T-helper 2 cell treated with Interferon-gamma antibody and Interleukin-4, amounts not matched to agents 100 ng/mL and 5 ng/mL, for 36 hours (primary cell): Measurements from ENCODE around the gene TBC1D20. TPM values are rescaled to one million over a fixed set of nuclear protein-coding genes. Genes with fewer than 3 reads are reported as not detected.
"Not testable (repeated sequence)": the region's sequence is repeated elsewhere in the genome, so short reads cannot be mapped to it uniquely, and the experiment has no call there.

Experiments
- intact Hi-C: fragments of 100-400 bp; cut with micrococcal nuclease; formaldehyde crosslinking; loops from one replicate; pipeline ENCODE4 v1.15.1; 2023
- total RNA-seq: library from RNA; stranded (reverse); gene quantifications from 2 replicates; pipeline ENCODE4 v1.2.3, GENCODE V29; 2022

Gene TBC1D20
- total RNA-seq, 1 donor from 2014 or later = 32.2 TPM

DNA sequence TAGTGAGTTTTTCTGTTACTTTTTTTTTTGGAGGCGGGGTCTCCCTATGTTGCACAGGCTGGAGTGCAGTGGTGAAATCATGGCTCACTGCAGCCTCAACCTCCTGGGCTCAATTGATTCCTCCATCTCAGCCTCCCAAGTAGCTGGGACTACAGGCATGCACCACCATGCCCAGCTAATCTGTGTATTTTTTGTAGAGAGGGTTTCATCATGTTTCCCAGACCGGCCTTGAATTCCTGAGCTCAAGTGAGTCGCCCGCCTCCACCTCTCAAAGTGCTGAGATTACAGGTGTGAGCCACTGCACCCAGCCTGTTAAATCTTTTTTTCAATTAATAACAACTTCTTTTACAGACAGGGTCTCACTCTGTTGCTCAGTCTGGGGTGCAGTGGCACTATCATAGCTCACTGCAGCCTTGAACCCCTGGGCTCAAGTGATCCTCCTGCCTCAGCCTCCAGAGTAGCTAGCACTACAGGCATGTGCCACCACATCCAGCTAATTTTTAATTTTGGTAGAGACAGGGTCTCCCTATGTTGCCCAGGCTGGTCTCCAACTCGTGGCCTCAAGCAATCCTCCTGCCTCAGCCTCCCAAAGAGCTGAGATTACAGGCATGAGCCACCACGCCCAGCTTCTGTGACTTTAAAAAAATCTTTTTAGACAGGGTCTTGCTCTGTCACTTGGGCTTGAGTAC, 14.4 kb upstream of the TBC1D20 start:
- intact Hi-C loops = not testable (repeated sequence)

DNA sequence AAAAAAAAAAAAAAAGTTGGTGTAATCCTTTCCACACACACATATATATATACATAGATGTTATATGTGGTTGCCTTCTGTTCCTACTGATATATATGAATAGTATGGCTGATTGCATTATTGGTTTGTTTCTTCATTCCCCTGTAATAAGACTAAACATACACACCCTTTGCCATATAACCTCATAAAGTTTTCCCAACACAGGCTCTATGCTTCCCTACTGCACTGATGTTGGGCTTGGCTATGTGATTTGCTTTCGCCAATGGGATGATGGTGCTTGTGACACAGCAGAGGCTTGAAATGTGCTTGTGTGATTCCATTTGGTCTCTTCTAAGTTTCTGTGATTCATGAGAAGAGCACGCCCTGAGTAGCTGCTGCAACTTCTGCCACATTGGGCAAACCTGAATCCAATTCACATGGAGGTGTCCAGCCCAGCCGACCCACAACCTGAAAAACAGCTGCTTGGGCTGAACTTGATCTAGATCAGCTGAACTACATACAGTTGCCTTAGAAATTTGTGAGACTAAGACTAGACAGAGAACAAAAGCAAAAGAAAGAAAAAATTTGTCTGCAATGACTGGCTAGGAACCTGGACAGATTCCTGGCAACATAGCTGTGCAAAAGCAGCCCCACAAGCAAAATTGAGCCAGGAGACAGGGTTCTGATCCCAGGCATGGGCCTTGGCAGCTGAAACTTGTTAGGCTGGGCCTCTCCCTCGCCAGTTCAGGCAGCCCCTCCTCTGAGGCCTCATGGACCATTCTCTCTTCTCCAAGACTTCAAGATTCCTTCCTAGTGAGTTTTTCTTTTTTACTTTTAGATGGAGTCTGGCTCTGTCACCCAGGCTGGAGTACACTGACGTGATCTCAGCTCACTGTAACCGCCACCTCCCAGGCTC, 13.4 kb upstream of the TBC1D20 start:
- intact Hi-C loops = no loop called here

GRCh38 chr20:474581-474980, 12.2 kb upstream of the TBC1D20 start:
- intact Hi-C loops = no loop called here

DNA sequence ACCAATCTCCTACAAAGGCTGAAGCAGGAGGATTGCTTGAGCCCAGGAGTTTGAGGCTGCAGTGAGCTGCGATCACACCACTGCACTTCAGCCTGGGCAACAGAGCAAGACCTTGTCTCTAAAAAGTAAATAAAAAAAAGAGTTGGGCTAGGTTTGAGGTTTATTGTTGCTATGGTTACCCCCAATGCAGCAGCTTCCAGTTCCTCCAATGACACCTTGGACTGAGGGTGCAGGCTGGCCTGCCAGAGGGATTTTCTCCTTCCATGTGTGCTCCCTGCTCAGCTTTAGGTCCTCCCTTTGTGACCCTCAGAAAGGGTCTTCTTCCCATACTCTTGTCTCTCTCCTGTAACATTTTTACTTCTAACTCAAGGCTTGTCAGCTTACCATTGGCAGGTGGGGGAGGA, 10.6 kb upstream of the TBC1D20 start:
- intact Hi-C loops = no loop called here

- intact Hi-C loops = no loop called here
Observed at GRCh38 chr20:472137-472846, 10.0 kb upstream of the TBC1D20 start.

- intact Hi-C loops = no loop called here
Observed at GRCh38 chr20:469746-470490, 7.6 kb upstream of the TBC1D20 start.

DNA sequence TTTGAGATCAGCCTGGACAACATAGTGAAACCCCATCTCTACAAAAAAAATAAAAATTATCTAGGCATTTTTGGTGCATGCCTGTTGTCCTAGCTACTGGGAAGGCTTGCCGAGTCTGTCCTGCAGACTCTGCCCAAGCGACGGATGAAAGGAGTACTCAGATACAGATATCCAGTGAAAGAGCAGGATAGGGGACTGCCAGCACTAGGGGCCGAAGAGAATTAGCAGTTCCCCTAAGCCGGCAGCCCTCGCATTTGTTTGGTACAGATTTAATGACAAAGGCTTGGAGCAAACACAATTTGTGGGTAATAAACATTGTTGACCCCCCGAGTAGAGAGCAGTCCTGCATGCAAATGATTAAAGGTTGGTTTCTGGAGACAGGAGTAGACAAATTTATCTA, 5.4 kb upstream of the TBC1D20 start:
- intact Hi-C loops = no loop called here

GRCh38 chr20:461254-462198, 807 bp downstream of the TBC1D20 start:
- intact Hi-C loops = loop anchor here (1.0 to 5.0 kb wide), 6 partner anchors 17 to 163 kb away; partner anchors contain the start of genes RBCK1 and SOX12

- intact Hi-C loops = loop anchor here (5.0 kb wide), 1 partner anchor 108 kb away; no protein-coding TSS in a partner anchor
Observed at GRCh38 chr20:460707-461106, 1.6 kb downstream of the TBC1D20 start.

DNA sequence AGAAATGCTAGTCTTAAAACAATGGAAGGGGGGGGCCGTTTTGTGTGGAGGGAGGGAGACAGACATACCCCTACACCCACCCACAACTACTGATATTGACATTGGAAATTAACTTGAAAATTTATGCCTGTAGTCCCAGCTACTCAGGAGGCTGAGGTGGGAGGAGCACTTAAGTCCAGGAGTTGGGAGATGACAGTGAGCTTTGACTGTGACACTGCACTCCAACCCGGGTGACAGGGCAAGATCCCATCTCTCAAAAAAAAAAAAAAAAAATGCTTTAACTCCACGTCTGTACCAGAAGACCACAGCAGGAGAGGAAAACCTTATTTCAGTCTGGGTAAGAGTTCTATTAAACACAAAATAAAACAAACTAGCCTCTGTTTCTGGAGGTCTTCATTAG, 2.2 kb downstream of the TBC1D20 start:
- intact Hi-C loops = loop anchor here (5.0 kb wide), 1 partner anchor 108 kb away; no protein-coding TSS in a partner anchor

DNA sequence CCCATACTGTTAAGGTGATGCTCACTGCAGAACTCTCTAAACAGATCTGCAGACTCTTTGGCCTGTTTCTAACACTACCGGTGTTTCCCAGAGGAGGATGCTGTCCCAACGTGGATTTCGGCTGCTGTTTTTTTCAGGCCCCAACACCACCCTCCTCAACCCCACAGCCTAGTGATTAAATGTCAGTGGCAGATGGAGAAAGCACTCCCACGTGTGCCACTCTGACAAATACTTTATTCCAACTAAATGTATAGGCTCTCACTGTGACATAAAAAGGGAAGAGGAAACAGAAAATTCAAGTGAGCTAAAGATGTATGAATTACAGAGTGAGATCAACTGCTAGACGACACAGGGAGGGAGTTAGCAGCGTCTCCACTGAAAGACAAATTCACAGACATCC, 3.6 kb downstream of the TBC1D20 start:
- intact Hi-C loops = no loop called here

GRCh38 chr20:454951-455350, 7.4 kb downstream of the TBC1D20 start:
- intact Hi-C loops = no loop called here

DNA sequence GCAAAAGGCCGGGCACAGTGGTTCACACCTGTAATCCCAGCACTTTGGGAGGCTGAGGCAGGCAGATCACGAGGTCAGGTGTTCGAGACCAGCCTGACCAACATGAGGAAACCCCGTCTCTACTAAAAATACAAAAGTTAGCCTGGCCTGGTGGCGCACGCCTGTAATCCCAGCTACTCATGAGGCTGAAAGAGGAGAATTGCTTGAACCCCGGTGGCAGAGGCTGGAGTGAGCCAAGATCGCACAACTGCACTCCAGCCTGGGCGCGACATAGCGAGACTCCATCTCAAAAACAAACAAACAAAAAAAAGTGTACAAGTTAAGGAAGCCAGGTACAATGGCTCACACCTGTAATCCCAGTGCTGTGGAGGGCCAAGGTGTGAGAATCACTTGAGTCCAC, 10.3 kb downstream of the TBC1D20 start:
- intact Hi-C loops = not testable (repeated sequence)

DNA sequence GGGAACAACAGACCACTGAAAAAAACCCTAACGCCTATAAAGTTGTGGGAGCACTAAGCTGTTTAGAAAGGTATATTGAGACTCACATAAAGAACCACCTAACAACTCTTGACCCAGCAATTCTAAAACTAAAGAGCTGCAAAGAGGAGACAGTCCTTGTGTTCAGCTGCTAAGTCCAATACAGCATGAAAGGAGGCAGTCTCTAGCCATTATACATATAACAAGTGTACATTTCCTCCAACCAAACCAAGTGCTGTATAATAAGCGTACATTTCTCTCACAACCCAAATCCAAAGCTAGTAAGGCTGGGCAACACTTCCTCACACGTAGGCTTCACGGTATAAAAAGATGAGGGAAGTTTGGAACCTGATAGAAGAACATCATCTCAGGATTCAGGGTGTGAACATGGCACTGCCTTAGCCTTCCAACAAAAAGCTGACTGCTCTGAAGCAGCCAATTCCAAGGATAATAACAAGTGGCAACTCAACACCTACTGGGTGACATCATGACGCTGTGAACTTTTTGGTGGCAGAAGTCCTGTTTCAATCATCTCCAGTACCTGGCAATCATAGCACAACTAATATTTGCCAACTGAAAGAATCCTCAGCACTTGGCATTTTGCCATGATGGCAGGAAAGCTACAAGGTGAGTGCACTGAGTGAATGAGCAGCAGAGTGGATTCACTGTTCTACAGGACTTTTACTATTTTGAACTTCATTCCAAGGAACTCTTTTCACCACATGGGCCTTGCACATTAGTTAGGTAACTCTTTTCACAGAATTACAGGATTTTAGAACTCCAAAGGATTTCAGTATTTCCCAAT, 16.6 kb downstream of the TBC1D20 start:
- intact Hi-C loops = no loop called here

- intact Hi-C loops = no loop called here
Observed at GRCh38 chr20:444862-445426, 17.4 kb downstream of the TBC1D20 start.

DNA sequence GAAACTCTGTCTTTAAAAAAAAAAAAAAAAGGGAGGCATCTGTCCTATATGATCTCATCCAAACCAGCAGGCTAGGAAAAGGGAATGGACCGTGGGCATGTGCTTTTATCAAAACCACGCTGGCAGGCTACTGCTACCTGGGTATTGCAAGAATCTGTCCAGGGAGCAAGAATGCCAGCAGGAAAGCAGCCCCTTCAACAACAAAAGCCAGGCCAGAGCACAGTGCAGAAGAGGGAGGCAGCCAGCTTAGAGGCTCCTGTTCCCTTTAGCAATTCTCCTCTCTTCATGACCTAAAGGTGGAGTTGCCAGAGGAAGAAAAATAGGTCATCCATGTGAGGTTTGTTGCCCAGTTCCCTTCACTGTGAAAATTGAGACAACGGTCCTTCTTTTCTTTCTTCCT, 18.2 kb downstream of the TBC1D20 start:
- intact Hi-C loops = no loop called here

DNA sequence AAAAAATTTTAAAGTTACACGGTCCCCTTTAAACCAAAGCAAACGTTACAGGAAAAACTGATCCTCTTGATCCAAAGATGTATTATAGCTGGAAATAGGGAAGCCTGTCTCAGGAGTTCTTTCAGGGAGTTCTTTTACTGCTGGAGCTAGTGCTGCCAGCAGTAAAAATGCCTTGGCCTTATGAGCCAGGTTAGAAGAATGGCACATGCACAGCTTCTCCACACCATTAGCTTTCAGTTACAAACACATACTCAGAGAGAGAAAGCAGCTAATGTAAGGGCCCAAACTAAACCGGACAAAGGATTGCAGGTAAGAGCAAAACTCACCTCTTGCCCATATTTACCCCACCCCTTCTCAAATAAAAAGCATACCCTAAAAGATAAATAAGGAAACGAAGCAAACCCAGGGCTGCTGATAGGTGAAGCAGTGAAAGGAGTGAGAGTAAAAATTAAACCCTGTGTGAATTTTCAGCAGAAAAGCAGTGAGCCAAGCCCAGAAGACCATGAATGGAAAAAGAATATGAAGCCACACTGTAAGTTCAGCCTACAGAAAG, 19.0 kb downstream of the TBC1D20 start:
- intact Hi-C loops = no loop called here

- intact Hi-C loops = no loop called here
Observed at GRCh38 chr20:440636-441035, 21.7 kb downstream of the TBC1D20 start.
